ENCODE data around the gene DNAH3. TPM values are rescaled to one million over a fixed set of nuclear protein-coding genes. Genes with fewer than 3 reads are reported as not detected.

DNAH3 gene
- total and polyA plus RNA-seq, 2 of the 13 experiments (the other 11 are each of a cell fraction or from before 2014, with no cell fraction given) = 0.07 to 0.08 TPM

DNA sequence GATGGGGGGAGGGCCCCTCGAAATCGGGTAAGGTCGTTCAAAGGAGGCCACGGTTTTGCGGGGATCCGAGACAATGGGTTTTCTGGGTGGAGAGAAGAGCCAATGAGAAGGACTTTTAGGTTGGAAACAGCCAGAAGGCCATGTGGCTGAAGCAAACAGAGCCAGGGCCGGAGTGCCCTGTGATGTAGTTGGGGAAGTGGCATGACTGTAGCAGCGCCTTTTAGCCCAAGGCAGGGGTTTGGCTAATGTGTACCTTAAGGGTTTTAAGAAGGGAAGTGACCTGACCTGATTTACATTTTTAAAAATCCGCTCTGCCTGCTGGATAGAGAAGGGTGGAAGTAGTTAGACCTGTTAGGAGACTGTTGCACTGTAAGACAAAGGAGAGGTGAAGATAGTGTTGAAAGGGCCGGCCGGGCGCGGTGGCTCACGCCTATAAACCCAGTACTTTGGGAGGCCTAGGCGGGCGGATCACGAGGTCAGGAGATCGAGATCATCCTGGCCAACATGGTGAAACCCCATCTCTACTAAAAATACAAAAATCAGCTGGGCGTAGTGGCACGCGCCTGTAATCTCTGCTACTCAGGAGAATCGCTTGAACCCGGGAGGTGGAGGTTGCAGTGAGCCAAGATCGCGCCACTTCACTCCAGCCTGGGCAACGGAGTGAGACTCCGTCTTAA lies 249.1 kb downstream of the DNAH3 start (continued):
- TF ChIP-seq, protein P1, sequence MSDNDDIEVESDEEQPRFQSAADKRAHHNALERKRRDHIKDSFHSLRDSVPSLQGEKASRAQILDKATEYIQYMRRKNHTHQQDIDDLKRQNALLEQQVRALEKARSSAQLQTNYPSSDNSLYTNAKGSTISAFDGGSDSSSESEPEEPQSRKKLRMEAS (IDR thresholded peaks at IDR 0.05) = peak; percentile 81
- TF ChIP-seq ZNF501 (CRISPR knock-in tag; IDR thresholded peaks at IDR 0.05) = peak; percentile 54; the same call in 1 of the 2 replicates
- no peak for TF ChIP-seq ZSCAN9 (CRISPR knock-in tag; IDR thresholded peaks at IDR 0.05; ENCODE audit: borderline replicate concordance)
- no peak for TF ChIP-seq PPARG (CRISPR knock-in tag; conservative IDR thresholded peaks at IDR 0.05)
- TF ChIP-seq ATRX (CRISPR knock-in tag; IDR thresholded peaks at IDR 0.05; ENCODE audit: borderline replicate concordance) = no peak
- 0 out of 2 replicates have a peak, but pooled peaks have one; percentile 25 for TF ChIP-seq SIN3A (IDR thresholded peaks at IDR 0.05; ENCODE audit: borderline replicate concordance, low read depth, low read length)
- no peak for TF ChIP-seq SMC3 (IDR thresholded peaks at IDR 0.05; ENCODE audit: low read length)
- no peak for TF ChIP-seq ZNF569 (CRISPR knock-in tag; IDR thresholded peaks at IDR 0.05; ENCODE audit: borderline replicate concordance)
- 0 out of 2 replicates have a peak, but pooled peaks have one; percentile 75 for TF ChIP-seq CC2D1A (CRISPR knock-in tag; IDR thresholded peaks at IDR 0.05)
- TF ChIP-seq, protein P2, sequence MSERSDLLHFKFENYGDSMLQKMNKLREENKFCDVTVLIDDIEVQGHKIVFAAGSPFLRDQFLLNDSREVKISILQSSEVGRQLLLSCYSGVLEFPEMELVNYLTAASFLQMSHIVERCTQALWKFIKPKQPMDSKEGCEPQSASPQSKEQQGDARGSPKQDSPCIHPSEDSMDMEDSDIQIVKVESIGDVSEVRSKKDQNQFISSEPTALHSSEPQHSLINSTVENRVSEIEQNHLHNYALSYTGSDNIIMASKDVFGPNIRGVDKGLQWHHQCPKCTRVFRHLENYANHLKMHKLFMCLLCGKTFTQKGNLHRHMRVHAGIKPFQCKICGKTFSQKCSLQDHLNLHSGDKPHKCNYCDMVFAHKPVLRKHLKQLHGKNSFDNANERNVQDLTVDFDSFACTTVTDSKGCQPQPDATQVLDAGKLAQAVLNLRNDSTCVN (CRISPR knock-in tag; IDR thresholded peaks at IDR 0.05; ENCODE audit: borderline replicate concordance) = no peak
- TF ChIP-seq PHF5A (CRISPR knock-in tag; IDR thresholded peaks at IDR 0.05; ENCODE audit: low read depth, unreplicated experiment) = no peak
- TF ChIP-seq, protein P3, sequence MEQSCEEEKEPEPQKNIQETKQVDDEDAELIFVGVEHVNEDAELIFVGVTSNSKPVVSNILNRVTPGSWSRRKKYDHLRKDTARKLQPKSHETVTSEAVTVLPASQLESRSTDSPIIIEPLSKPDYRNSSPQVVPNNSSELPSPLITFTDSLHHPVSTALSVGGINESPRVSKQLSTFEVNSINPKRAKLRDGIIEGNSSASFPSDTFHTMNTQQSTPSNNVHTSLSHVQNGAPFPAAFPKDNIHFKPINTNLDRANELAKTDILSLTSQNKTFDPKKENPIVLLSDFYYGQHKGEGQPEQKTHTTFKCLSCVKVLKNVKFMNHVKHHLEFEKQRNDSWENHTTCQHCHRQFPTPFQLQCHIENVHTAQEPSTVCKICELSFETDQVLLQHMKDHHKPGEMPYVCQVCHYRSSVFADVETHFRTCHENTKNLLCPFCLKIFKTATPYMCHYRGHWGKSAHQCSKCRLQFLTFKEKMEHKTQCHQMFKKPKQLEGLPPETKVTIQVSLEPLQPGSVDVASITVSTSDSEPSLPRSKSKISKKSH (CRISPR knock-in tag; IDR thresholded peaks at IDR 0.05; ENCODE audit: borderline replicate concordance) = peak; percentile 45; the same call in 1 of the 2 replicates
- TF ChIP-seq PAF1 (CRISPR knock-in tag; IDR thresholded peaks at IDR 0.05) = no peak
- TF ChIP-seq, protein P4, sequence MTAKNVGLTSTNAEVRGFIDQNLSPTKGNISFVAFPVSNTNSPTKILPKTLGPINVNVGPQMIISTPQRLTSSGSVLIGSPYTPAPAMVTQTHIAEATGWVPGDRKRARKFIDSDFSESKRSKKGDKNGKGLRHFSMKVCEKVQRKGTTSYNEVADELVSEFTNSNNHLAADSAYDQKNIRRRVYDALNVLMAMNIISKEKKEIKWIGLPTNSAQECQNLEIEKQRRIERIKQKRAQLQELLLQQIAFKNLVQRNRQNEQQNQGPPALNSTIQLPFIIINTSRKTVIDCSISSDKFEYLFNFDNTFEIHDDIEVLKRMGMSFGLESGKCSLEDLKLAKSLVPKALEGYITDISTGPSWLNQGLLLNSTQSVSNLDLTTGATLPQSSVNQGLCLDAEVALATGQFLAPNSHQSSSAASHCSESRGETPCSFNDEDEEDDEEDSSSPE (CRISPR knock-in tag; IDR thresholded peaks at IDR 0.05) = peak; percentile 39
- TF ChIP-seq, protein P5, sequence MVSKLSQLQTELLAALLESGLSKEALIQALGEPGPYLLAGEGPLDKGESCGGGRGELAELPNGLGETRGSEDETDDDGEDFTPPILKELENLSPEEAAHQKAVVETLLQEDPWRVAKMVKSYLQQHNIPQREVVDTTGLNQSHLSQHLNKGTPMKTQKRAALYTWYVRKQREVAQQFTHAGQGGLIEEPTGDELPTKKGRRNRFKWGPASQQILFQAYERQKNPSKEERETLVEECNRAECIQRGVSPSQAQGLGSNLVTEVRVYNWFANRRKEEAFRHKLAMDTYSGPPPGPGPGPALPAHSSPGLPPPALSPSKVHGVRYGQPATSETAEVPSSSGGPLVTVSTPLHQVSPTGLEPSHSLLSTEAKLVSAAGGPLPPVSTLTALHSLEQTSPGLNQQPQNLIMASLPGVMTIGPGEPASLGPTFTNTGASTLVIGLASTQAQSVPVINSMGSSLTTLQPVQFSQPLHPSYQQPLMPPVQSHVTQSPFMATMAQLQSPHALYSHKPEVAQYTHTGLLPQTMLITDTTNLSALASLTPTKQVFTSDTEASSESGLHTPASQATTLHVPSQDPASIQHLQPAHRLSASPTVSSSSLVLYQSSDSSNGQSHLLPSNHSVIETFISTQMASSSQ (IDR thresholded peaks at IDR 0.05; ENCODE audit: low read depth) = no peak
- TF ChIP-seq, protein P5 (CRISPR knock-in tag; IDR thresholded peaks at IDR 0.05; ENCODE audit: borderline replicate concordance) = 0 out of 2 replicates have a peak, but pooled peaks have one; percentile 17
- no peak for TF ChIP-seq ZNF264 (CRISPR knock-in tag; IDR thresholded peaks at IDR 0.05)
- TF ChIP-seq, protein P6, sequence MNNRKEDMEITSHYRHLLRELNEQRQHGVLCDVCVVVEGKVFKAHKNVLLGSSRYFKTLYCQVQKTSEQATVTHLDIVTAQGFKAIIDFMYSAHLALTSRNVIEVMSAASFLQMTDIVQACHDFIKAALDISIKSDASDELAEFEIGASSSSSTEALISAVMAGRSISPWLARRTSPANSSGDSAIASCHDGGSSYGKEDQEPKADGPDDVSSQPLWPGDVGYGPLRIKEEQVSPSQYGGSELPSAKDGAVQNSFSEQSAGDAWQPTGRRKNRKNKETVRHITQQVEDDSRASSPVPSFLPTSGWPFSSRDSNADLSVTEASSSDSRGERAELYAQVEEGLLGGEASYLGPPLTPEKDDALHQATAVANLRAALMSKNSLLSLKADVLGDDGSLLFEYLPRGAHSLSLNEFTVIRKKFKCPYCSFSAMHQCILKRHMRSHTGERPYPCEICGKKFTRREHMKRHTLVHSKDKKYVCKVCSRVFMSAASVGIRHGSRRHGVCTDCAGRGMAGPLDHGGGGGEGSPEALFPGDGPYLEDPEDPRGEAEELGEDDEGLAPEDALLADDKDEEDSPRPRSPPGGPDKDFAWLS (CRISPR knock-in tag; IDR thresholded peaks at IDR 0.05; ENCODE audit: borderline replicate concordance) = 0 out of 2 replicates have a peak, but pooled peaks have one; percentile 16
- 0 out of 2 replicates have a peak, but pooled peaks have one; percentile 24 for TF ChIP-seq ARNTL (CRISPR knock-in tag; IDR thresholded peaks at IDR 0.05)

Data from HepG2 (cell line).